ENCODE measurements around the gene SMS.

GRCh38 chrX:21978346-21978745, 37.8 kb downstream of the SMS start:
- TF ChIP-seq, protein P1, sequence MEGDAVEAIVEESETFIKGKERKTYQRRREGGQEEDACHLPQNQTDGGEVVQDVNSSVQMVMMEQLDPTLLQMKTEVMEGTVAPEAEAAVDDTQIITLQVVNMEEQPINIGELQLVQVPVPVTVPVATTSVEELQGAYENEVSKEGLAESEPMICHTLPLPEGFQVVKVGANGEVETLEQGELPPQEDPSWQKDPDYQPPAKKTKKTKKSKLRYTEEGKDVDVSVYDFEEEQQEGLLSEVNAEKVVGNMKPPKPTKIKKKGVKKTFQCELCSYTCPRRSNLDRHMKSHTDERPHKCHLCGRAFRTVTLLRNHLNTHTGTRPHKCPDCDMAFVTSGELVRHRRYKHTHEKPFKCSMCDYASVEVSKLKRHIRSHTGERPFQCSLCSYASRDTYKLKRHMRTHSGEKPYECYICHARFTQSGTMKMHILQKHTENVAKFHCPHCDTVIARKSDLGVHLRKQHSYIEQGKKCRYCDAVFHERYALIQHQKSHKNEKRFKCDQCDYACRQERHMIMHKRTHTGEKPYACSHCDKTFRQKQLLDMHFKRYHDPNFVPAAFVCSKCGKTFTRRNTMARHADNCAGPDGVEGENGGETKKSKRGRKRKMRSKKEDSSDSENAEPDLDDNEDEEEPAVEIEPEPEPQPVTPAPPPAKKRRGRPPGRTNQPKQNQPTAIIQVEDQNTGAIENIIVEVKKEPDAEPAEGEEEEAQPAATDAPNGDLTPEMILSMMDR (IDR thresholded peaks at IDR 0.05; ENCODE audit: insufficient read depth, low read depth, low read length), result no peak
- no peak for TF ChIP-seq EZH2 (IDR thresholded peaks at IDR 0.05; ENCODE audit: insufficient read depth, low read length)

Measured in astrocyte (in vitro differentiated cells and primary cell).